H1 (cell line): ENCODE results near the gene UGGT1. TPM values are rescaled to one million over a fixed set of nuclear protein-coding genes. Genes with fewer than 3 reads are reported as not detected.

Experiments
- CTCF ChIA-PET: fragments of 300-600 bp; sonication (Branson Sonifier 250); formaldehyde crosslinking; loops from one replicate; lab custom pipeline; 2021; ENCODE audit not compliant: partially characterized antibody; lab: Charles Lee
- POLR2A ChIA-PET: fragments of 300-600 bp; sonication (Branson Sonifier 250); formaldehyde crosslinking; loops from one replicate; lab custom pipeline; 2021; ENCODE audit warnings: inconsistent platforms; ENCODE audit not compliant: partially characterized antibody; lab: Charles Lee
- DNase-seq, 2 experiments: peaks; one replicate each; pipeline versions ENCODE4 v3.0.0 to v3.0.0-alpha.2; 2010 to 2022; ENCODE audit warnings: low spot score in 2 of 2, low read depth in 1 of 2, mixed read lengths in 1 of 2
- FAIRE-seq: peaks from 2 replicates; lab custom pipeline; 2011; peaks lifted over from hg19 to GRCh38; lab: Jason Lieb, UNC
- H2AFZ ChIP-seq: 2 replicates; pipeline ENCODE4 v1.8.1; 2012; ENCODE audit warnings: low read length, inconsistent platforms
- H2AK5ac ChIP-seq: 2 replicates; pipeline ENCODE4 v1.6.1; 2013; ENCODE audit warnings: low read depth, low read length
- H2BK120ac ChIP-seq: replicated peaks from 2 replicates; pipeline ENCODE3; 2013; ENCODE audit warnings: low read depth, low read length, inconsistent platforms
- H2BK12ac ChIP-seq: 2 replicates; pipeline ENCODE4 v1.6.1; 2013; ENCODE audit warnings: low read depth, low read length
- H2BK15ac ChIP-seq: 2 replicates; pipeline ENCODE4 v1.6.1; 2013; ENCODE audit warnings: low read length
- H2BK20ac ChIP-seq: 2 replicates; pipeline ENCODE4 v1.6.1; 2013; ENCODE audit warnings: low read length
- H2BK5ac ChIP-seq: 2 replicates; pipeline ENCODE4 v1.6.1; 2013; ENCODE audit warnings: low read depth, low read length
- H3K14ac ChIP-seq: 2 replicates; pipeline ENCODE4 v1.6.1; 2013; ENCODE audit warnings: inconsistent platforms; ENCODE audit not compliant: insufficient read length
- H3K18ac ChIP-seq: 2 replicates; pipeline ENCODE4 v1.6.1; 2013; ENCODE audit warnings: low read length; ENCODE audit errors: extremely low read depth
- H3K23ac ChIP-seq: 2 replicates; pipeline ENCODE4 v1.6.1; 2013; ENCODE audit warnings: inconsistent platforms; ENCODE audit not compliant: insufficient read length
- H3K23me2 ChIP-seq: 2 replicates; pipeline ENCODE4 v1.6.1; 2013; ENCODE audit warnings: low read depth, low read length
- H3K27ac ChIP-seq: 2 replicates; pipeline ENCODE4 v1.6.1; 2011; ENCODE audit warnings: low read depth, low read length, inconsistent platforms
- H3K27me3 ChIP-seq, 4 experiments: replicated peaks in 1 of 4; 1 replicate in 1 of 4; 2 replicates in 3 of 4; pipeline versions ENCODE4 v1.6.1 to v1.8.1; 2011 to 2013; ENCODE audit warnings: low read length in 3 of 4, mild to moderate bottlenecking in 3 of 4, inconsistent platforms in 2 of 4, mixed read lengths in 2 of 4, moderate library complexity in 1 of 4; ENCODE audit not compliant: control insufficient read depth in 3 of 4, insufficient read depth in 3 of 4; ENCODE audit errors: extremely low read depth in 1 of 4
- H3K36me3 ChIP-seq, 4 experiments: 2 replicates each; pipeline versions ENCODE4 v1.6.1 to v1.8.1; 2011 to 2013; ENCODE audit warnings: mild to moderate bottlenecking in 4 of 4, low read length in 3 of 4, moderate library complexity in 2 of 4, control low read depth in 1 of 4, inconsistent platforms in 1 of 4; ENCODE audit not compliant: insufficient read depth in 4 of 4, control insufficient read depth in 2 of 4
- H3K4ac ChIP-seq: replicated peaks from 2 replicates; pipeline ENCODE3; 2013; ENCODE audit warnings: low read length, low read depth, mixed read lengths, inconsistent platforms; ENCODE audit not compliant: insufficient read length
- H3K4me1 ChIP-seq, 4 experiments: replicated peaks in 1 of 4; 1 replicate in 1 of 4; 2 replicates in 3 of 4; pipeline versions ENCODE4 v1.6.1 to v1.8.1; 2011 to 2013; ENCODE audit warnings: low read length in 3 of 4, inconsistent platforms in 2 of 4, mixed read lengths in 1 of 4; ENCODE audit not compliant: insufficient read depth in 4 of 4, control insufficient read depth in 3 of 4
- H3K4me2 ChIP-seq, 2 experiments: 2 replicates each; pipeline versions ENCODE4 v1.6.1 to v1.8.1; 2011 to 2013; ENCODE audit warnings: low read depth in 2 of 2, low read length in 2 of 2, control low read depth in 1 of 2, inconsistent platforms in 1 of 2, mild to moderate bottlenecking in 1 of 2; ENCODE audit not compliant: insufficient read depth in 1 of 2
- H3K4me3 ChIP-seq, 4 experiments: fragments of 200-600, 300-600 bp in 1 of 4; sonication (generic), shearing (Covaris generic), sonication (Bioruptor Twin) in 1 of 4; 2 replicates each; pipeline versions ENCODE4 v1.5.1 to v1.8.1; 2011 to 2016; ENCODE audit warnings: low read length in 4 of 4, low read depth in 3 of 4, control low read depth in 2 of 4, inconsistent platforms in 2 of 4, mild to moderate bottlenecking in 2 of 4, mixed read lengths in 1 of 4, moderate library complexity in 1 of 4; ENCODE audit not compliant: insufficient read depth in 2 of 4; ENCODE audit errors: extremely low read depth in 1 of 4
- H3K56ac ChIP-seq: replicated peaks from 2 replicates; pipeline ENCODE3; 2013; ENCODE audit warnings: low read depth, mild to moderate bottlenecking, mixed read lengths, low read length, inconsistent platforms; ENCODE audit not compliant: insufficient read length
- H3K79me1 ChIP-seq: 2 replicates; pipeline ENCODE4 v1.6.1; 2013; ENCODE audit warnings: low read depth, low read length, control low read depth
- H3K79me2 ChIP-seq, 2 experiments: 2 replicates each; pipeline versions ENCODE4 v1.6.1 to v1.8.1; 2012 to 2013; ENCODE audit warnings: low read length in 2 of 2, mild to moderate bottlenecking in 2 of 2, inconsistent platforms in 1 of 2; ENCODE audit not compliant: insufficient read depth in 2 of 2, control insufficient read depth in 1 of 2
- H3K9ac ChIP-seq, 4 experiments: replicated peaks in 1 of 4; 1 replicate in 1 of 4; 2 replicates in 3 of 4; pipeline versions ENCODE4 v1.6.1 to v1.8.1; 2011 to 2013; ENCODE audit warnings: low read depth in 3 of 4, low read length in 3 of 4, control low read depth in 2 of 4, mild to moderate bottlenecking in 2 of 4, moderate library complexity in 2 of 4, inconsistent platforms in 1 of 4; ENCODE audit errors: extremely low read depth in 1 of 4
- H3K9me3 ChIP-seq, 2 experiments: 2 replicates each; pipeline versions ENCODE4 v1.6.1 to v1.8.1; 2012 to 2013; ENCODE audit warnings: mild to moderate bottlenecking in 2 of 2, moderate library complexity in 2 of 2, control low read depth in 1 of 2, inconsistent platforms in 1 of 2, low read depth in 1 of 2, low read length in 1 of 2, mixed read lengths in 1 of 2; ENCODE audit not compliant: insufficient read depth in 2 of 2
- H4K20me1 ChIP-seq, 2 experiments: replicated peaks in 1 of 2; 2 replicates each; pipeline versions ENCODE3 to v1.8.1; 2011 to 2013; ENCODE audit warnings: inconsistent platforms in 2 of 2, low read length in 2 of 2, mild to moderate bottlenecking in 1 of 2; ENCODE audit not compliant: insufficient read depth in 2 of 2, control insufficient read depth in 1 of 2
- H4K5ac ChIP-seq: 2 replicates; pipeline ENCODE4 v1.6.1; 2013; ENCODE audit warnings: low read length, low read depth, mixed read lengths, inconsistent platforms; ENCODE audit not compliant: insufficient read length
- H4K8ac ChIP-seq: 2 replicates; pipeline ENCODE4 v1.8.0; 2013; ENCODE audit warnings: mild to moderate bottlenecking, moderate library complexity, low read length, inconsistent platforms; ENCODE audit not compliant: insufficient read depth; ENCODE audit errors: extremely low read depth
- H4K91ac ChIP-seq: replicated peaks from 2 replicates; pipeline ENCODE3; 2013; ENCODE audit warnings: low read length, mixed read lengths, inconsistent platforms; ENCODE audit not compliant: insufficient read length
- WGBS, 2 experiments: shearing (Covaris generic) in 1 of 2; methylation state at CpG; one replicate each; pipeline versions ENCODE4 v1.1.6 to v1.1.7; 2013 to 2015; ENCODE audit warnings: low lambda C conversion rate in 2 of 2, mixed read lengths in 2 of 2, inconsistent platforms in 1 of 2, low coverage in 1 of 2, missing lambda C conversion rate in 1 of 2; ENCODE audit not compliant: insufficient replicate concordance in 2 of 2, insufficient coverage in 1 of 2, insufficient read length in 1 of 2; ENCODE audit errors: extremely low coverage in 1 of 2, missing lambda C conversion rate in 1 of 2; 5-methylcytosine and 5-hydroxymethylcytosine counted together
- polyA plus RNA-seq, 7 experiments: library from polyadenylated mRNA; depleted of rRNA in 3 of 7; stranded (reverse) in 5 of 7; unstranded in 2 of 7; fragments of >200 nt in 5 of 7; fragments of 200-250 nt in 2 of 7; gene quantifications; 1 replicate in 5 of 7; 2 replicates in 1 of 7; 4 replicates in 1 of 7; pipeline versions ENCODE4 v1.2.1 to v1.2.3, GENCODE V29; 2011 to 2013; ENCODE audit warnings: missing spikeins in 2 of 7, mixed read lengths in 2 of 7
- total RNA-seq: library from RNA; stranded (reverse); fragmentation: NEBNext Ultra II Directional; extraction: Animal tissue kit (Norgen Biotek cat#: 25700); gene quantifications from 2 replicates; pipeline ENCODE4 v1.2.1, GENCODE V29; 2021
- TF ChIP-seq, protein P1 (sequence below): IDR thresholded peaks from 2 replicates; pipeline ENCODE4 v1.6.1; 2012; ENCODE audit warnings: low read length, inconsistent platforms

The UGGT1 gene
- total and polyA plus RNA-seq, 2 of the 8 experiments (the other 6 are each of a cell fraction or from before 2014, with no cell fraction given), result 14.9 to 57.3 TPM

DNA sequence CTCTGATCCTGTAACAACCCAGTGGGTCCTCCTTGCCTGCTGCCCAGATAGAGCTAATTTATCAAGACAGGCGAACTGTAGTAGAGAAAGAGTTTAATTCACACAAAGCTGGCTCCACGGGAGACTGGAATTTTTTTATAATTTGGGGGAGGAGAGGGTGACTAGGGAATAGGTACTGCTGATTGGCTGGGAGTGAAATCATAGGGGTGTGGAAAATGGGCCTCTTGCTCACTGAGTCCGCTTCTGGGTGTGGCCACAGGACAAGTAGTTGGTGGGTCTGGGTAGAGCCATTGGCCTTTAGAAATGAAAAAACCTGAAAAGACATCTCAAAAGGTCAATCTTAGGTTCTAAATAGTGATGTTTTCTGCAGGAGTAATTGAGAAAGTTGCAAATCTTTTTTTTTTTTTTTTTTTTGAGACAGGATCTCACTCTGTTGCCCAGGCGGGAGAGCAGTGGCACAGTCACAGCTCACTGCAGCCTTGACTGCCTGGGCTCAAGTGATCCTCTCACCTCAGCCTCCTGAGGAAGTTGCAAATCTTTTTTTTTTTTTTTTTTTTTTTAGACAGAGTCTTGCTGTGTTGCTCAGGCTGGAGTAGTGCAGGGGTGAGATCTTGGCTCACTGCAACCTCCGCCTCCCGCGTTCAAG, 14.4 kb upstream of the UGGT1 start:
- WGBS, 2 experiments, result 90% methylated on average over 7 of the region's 7 CpGs; no CpG with 5 or more reads in 1 of the 2 experiments
- no peak overlapping the region for H3K18ac ChIP-seq
- no peak overlapping the region for H4K5ac ChIP-seq
- H3K23ac ChIP-seq, result no peak overlapping the region
- H2AFZ ChIP-seq, result no peak overlapping the region
- H2BK5ac ChIP-seq, result no peak overlapping the region
- DNase-seq (no peak), FAIRE-seq (no peak)
- H3K4me1 ChIP-seq, result no peaks in the 10 kb centered on the region
- no peak overlapping the region for H3K9ac ChIP-seq
- H3K4ac ChIP-seq, result no peak overlapping the region
- no peak overlapping the region for H4K91ac ChIP-seq
- H2BK20ac ChIP-seq, result no peak overlapping the region
- ChIA-PET CTCF (interaction anchor here (0.6 to 1.2 kb wide), 4 partner anchors 12 to 229 kb away, joined by 3 to 6 read pairs (median 5); no protein-coding TSS in a partner anchor), POLR2A (no interaction called here)
- no peak overlapping the region for H3K4me3 ChIP-seq
- H4K8ac ChIP-seq, result no peak overlapping the region
- H3K27ac ChIP-seq, result no peak overlapping the region
- no peaks in the 10 kb centered on the region for H3K79me2 ChIP-seq
- no peak overlapping the region for H2AK5ac ChIP-seq
- no peaks in the 10 kb centered on the region for H3K36me3 ChIP-seq
- no peak overlapping the region for H3K14ac ChIP-seq
- no peak overlapping the region for H2BK12ac ChIP-seq
- H3K23me2 ChIP-seq, result no peaks in the 10 kb centered on the region
- H3K4me2 ChIP-seq, result no peak overlapping the region
- H3K79me1 ChIP-seq, result no peaks in the 10 kb centered on the region
- no peaks in the 10 kb centered on the region for H4K20me1 ChIP-seq
- H2BK120ac ChIP-seq, result no peak overlapping the region
- no peak overlapping the region for H3K56ac ChIP-seq
- no peaks in the 10 kb centered on the region for H3K27me3 ChIP-seq
- H2BK15ac ChIP-seq, result no peak overlapping the region
- no peaks in the 10 kb centered on the region for H3K9me3 ChIP-seq
- TF ChIP-seq, protein P1, sequence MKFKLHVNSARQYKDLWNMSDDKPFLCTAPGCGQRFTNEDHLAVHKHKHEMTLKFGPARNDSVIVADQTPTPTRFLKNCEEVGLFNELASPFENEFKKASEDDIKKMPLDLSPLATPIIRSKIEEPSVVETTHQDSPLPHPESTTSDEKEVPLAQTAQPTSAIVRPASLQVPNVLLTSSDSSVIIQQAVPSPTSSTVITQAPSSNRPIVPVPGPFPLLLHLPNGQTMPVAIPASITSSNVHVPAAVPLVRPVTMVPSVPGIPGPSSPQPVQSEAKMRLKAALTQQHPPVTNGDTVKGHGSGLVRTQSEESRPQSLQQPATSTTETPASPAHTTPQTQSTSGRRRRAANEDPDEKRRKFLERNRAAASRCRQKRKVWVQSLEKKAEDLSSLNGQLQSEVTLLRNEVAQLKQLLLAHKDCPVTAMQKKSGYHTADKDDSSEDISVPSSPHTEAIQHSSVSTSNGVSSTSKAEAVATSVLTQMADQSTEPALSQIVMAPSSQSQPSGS, result no peak
